ENCODE data around the gene RAB4A. TPM values are rescaled to one million over a fixed set of nuclear protein-coding genes. Genes with fewer than 3 reads are reported as not detected.

RAB4A gene
- total and polyA plus RNA-seq, 9 of the 15 experiments (the other 6 are each of a cell fraction or from before 2014, with no cell fraction given): 8.3 to 61.0 (median 26.7) TPM

GRCh38 chr1:229230140-229230892 is 40.6 kb upstream of the RAB4A start (continued):
- TF ChIP-seq HNRNPK (IDR thresholded peaks at IDR 0.05; ENCODE audit: low read depth, low read length, poor library complexity, severe bottlenecking) (no peak), TSC22D4 (tag; IDR thresholded peaks at IDR 0.05) (no peak), FOXK1 (CRISPR knock-in tag; IDR thresholded peaks at IDR 0.05; ENCODE audit: borderline replicate concordance) (no peak), WHSC1 (IDR thresholded peaks at IDR 0.05; ENCODE audit: low read length) (no peak), PHF8 (IDR thresholded peaks at IDR 0.05; ENCODE audit: borderline replicate concordance, low read length) (no peak), LCOR (CRISPR knock-in tag; IDR thresholded peaks at IDR 0.05) (no peak), GABPB1 (CRISPR knock-in tag; IDR thresholded peaks at IDR 0.05) (no peak), ZBTB5 (IDR thresholded peaks at IDR 0.05) (no peak), ARID2 (IDR thresholded peaks at IDR 0.05) (no peak), PBX2 (CRISPR knock-in tag; IDR thresholded peaks at IDR 0.05; ENCODE audit: low read depth) (no peak), PBX2 (tag; conservative IDR thresholded peaks at IDR 0.05; ENCODE audit: low read depth) (peak; percentile 94), TOE1 (IDR thresholded peaks at IDR 0.05; ENCODE audit: borderline replicate concordance) (no peak), TOE1 (CRISPR knock-in tag; IDR thresholded peaks at IDR 0.05; ENCODE audit: borderline replicate concordance, low read depth) (no peak), CSDE1 (IDR thresholded peaks at IDR 0.05) (no peak), TRIM25 (IDR thresholded peaks at IDR 0.05; ENCODE audit: borderline replicate concordance) (no peak), CEBPB (tag; IDR thresholded peaks at IDR 0.05) (no peak), ELF4 (CRISPR knock-in tag; IDR thresholded peaks at IDR 0.05) (no peak), ZNF347 (CRISPR knock-in tag; IDR thresholded peaks at IDR 0.05; ENCODE audit: low read depth) (no peak), RFX5 (IDR thresholded peaks at IDR 0.05; ENCODE audit: low read depth, low read length) (no peak)
